GM12892 (cell line): Measurements from ENCODE around the gene GJB1.
"Not testable (repeated sequence)": the region's sequence is repeated elsewhere in the genome, so short reads cannot be mapped to it uniquely, and the experiment has no call there.

ENCODE experiments used
- POLR2A ChIP-seq: IDR thresholded peaks from 2 replicates; pipeline ENCODE4 v1.6.1; 2011; ENCODE audit warnings: low read depth, low read length, control low read depth
- POLR2AphosphoS5 ChIP-seq: IDR thresholded peaks from 2 replicates; pipeline ENCODE4 v1.6.1; 2011; ENCODE audit warnings: low read depth, low read length, control low read depth
- TAF1 ChIP-seq: IDR thresholded peaks from 2 replicates; pipeline ENCODE4 v1.6.1; 2011; ENCODE audit warnings: low read depth, mild to moderate bottlenecking, control low read depth, low read length, borderline replicate concordance

DNA sequence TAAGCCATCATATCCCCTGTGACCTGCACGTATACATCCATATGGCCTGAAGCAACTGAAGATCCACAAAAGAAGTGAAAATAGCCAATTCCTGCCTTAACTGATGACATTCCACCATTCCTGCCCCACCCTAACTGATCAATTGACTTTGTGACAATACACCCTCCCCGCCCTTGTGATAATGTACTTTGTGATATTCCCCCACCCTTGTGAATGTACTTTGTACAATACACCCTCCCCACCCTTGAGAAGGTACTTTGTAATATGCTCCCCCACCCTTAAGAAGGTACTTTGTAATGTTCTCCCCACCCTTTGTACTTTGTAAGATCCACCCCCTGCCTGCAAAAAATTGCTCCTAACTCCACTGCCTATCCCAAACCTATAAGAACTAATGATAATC lies 49.3 kb downstream of the GJB1 start:
- not testable (repeated sequence) for TF ChIP-seq POLR2A, POLR2AphosphoS5, TAF1
